H1 (cell line): ENCODE measurements around the gene EPB41L1. TPM values are rescaled to one million over a fixed set of nuclear protein-coding genes. Genes with fewer than 3 reads are reported as not detected.

Experiments
- CTCF ChIA-PET: fragments of 300-600 bp; sonication (Branson Sonifier 250); formaldehyde crosslinking; loops from one replicate; lab custom pipeline; 2021; ENCODE audit not compliant: partially characterized antibody; lab: Charles Lee
- POLR2A ChIA-PET: fragments of 300-600 bp; sonication (Branson Sonifier 250); formaldehyde crosslinking; loops from one replicate; lab custom pipeline; 2021; ENCODE audit warnings: inconsistent platforms; ENCODE audit not compliant: partially characterized antibody; lab: Charles Lee
- DNase-seq, 2 experiments: peaks; one replicate each; pipeline versions ENCODE4 v3.0.0 to v3.0.0-alpha.2; 2010 to 2022; ENCODE audit warnings: low spot score in 2 of 2, low read depth in 1 of 2, mixed read lengths in 1 of 2
- FAIRE-seq: peaks from 2 replicates; lab custom pipeline; 2011; peaks lifted over from hg19 to GRCh38; lab: Jason Lieb, UNC
- H2AFZ ChIP-seq: 2 replicates; pipeline ENCODE4 v1.8.1; 2012; ENCODE audit warnings: low read length, inconsistent platforms
- H2AK5ac ChIP-seq: 2 replicates; pipeline ENCODE4 v1.6.1; 2013; ENCODE audit warnings: low read depth, low read length
- H2BK120ac ChIP-seq: replicated peaks from 2 replicates; pipeline ENCODE3; 2013; ENCODE audit warnings: low read depth, low read length, inconsistent platforms
- H2BK12ac ChIP-seq: 2 replicates; pipeline ENCODE4 v1.6.1; 2013; ENCODE audit warnings: low read depth, low read length
- H2BK15ac ChIP-seq: 2 replicates; pipeline ENCODE4 v1.6.1; 2013; ENCODE audit warnings: low read length
- H2BK20ac ChIP-seq: 2 replicates; pipeline ENCODE4 v1.6.1; 2013; ENCODE audit warnings: low read length
- H2BK5ac ChIP-seq: 2 replicates; pipeline ENCODE4 v1.6.1; 2013; ENCODE audit warnings: low read depth, low read length
- H3K14ac ChIP-seq: 2 replicates; pipeline ENCODE4 v1.6.1; 2013; ENCODE audit warnings: inconsistent platforms; ENCODE audit not compliant: insufficient read length
- H3K18ac ChIP-seq: 2 replicates; pipeline ENCODE4 v1.6.1; 2013; ENCODE audit warnings: low read length; ENCODE audit errors: extremely low read depth
- H3K23ac ChIP-seq: 2 replicates; pipeline ENCODE4 v1.6.1; 2013; ENCODE audit warnings: inconsistent platforms; ENCODE audit not compliant: insufficient read length
- H3K23me2 ChIP-seq: 2 replicates; pipeline ENCODE4 v1.6.1; 2013; ENCODE audit warnings: low read depth, low read length
- H3K27ac ChIP-seq: 2 replicates; pipeline ENCODE4 v1.6.1; 2011; ENCODE audit warnings: low read depth, low read length, inconsistent platforms
- H3K27me3 ChIP-seq, 4 experiments: replicated peaks in 1 of 4; 1 replicate in 1 of 4; 2 replicates in 3 of 4; pipeline versions ENCODE4 v1.6.1 to v1.8.1; 2011 to 2013; ENCODE audit warnings: low read length in 3 of 4, mild to moderate bottlenecking in 3 of 4, inconsistent platforms in 2 of 4, mixed read lengths in 2 of 4, moderate library complexity in 1 of 4; ENCODE audit not compliant: control insufficient read depth in 3 of 4, insufficient read depth in 3 of 4; ENCODE audit errors: extremely low read depth in 1 of 4
- H3K36me3 ChIP-seq, 4 experiments: 2 replicates each; pipeline versions ENCODE4 v1.6.1 to v1.8.1; 2011 to 2013; ENCODE audit warnings: mild to moderate bottlenecking in 4 of 4, low read length in 3 of 4, moderate library complexity in 2 of 4, control low read depth in 1 of 4, inconsistent platforms in 1 of 4; ENCODE audit not compliant: insufficient read depth in 4 of 4, control insufficient read depth in 2 of 4
- H3K4ac ChIP-seq: replicated peaks from 2 replicates; pipeline ENCODE3; 2013; ENCODE audit warnings: low read length, low read depth, mixed read lengths, inconsistent platforms; ENCODE audit not compliant: insufficient read length
- H3K4me1 ChIP-seq, 4 experiments: replicated peaks in 1 of 4; 1 replicate in 1 of 4; 2 replicates in 3 of 4; pipeline versions ENCODE4 v1.6.1 to v1.8.1; 2011 to 2013; ENCODE audit warnings: low read length in 3 of 4, inconsistent platforms in 2 of 4, mixed read lengths in 1 of 4; ENCODE audit not compliant: insufficient read depth in 4 of 4, control insufficient read depth in 3 of 4
- H3K4me2 ChIP-seq, 2 experiments: 2 replicates each; pipeline versions ENCODE4 v1.6.1 to v1.8.1; 2011 to 2013; ENCODE audit warnings: low read depth in 2 of 2, low read length in 2 of 2, control low read depth in 1 of 2, inconsistent platforms in 1 of 2, mild to moderate bottlenecking in 1 of 2; ENCODE audit not compliant: insufficient read depth in 1 of 2
- H3K4me3 ChIP-seq, 4 experiments: fragments of 200-600, 300-600 bp in 1 of 4; sonication (generic), shearing (Covaris generic), sonication (Bioruptor Twin) in 1 of 4; 2 replicates each; pipeline versions ENCODE4 v1.5.1 to v1.8.1; 2011 to 2016; ENCODE audit warnings: low read length in 4 of 4, low read depth in 3 of 4, control low read depth in 2 of 4, inconsistent platforms in 2 of 4, mild to moderate bottlenecking in 2 of 4, mixed read lengths in 1 of 4, moderate library complexity in 1 of 4; ENCODE audit not compliant: insufficient read depth in 2 of 4; ENCODE audit errors: extremely low read depth in 1 of 4
- H3K56ac ChIP-seq: replicated peaks from 2 replicates; pipeline ENCODE3; 2013; ENCODE audit warnings: low read depth, mild to moderate bottlenecking, mixed read lengths, low read length, inconsistent platforms; ENCODE audit not compliant: insufficient read length
- H3K79me1 ChIP-seq: 2 replicates; pipeline ENCODE4 v1.6.1; 2013; ENCODE audit warnings: low read depth, low read length, control low read depth
- H3K79me2 ChIP-seq, 2 experiments: 2 replicates each; pipeline versions ENCODE4 v1.6.1 to v1.8.1; 2012 to 2013; ENCODE audit warnings: low read length in 2 of 2, mild to moderate bottlenecking in 2 of 2, inconsistent platforms in 1 of 2; ENCODE audit not compliant: insufficient read depth in 2 of 2, control insufficient read depth in 1 of 2
- H3K9ac ChIP-seq, 4 experiments: replicated peaks in 1 of 4; 1 replicate in 1 of 4; 2 replicates in 3 of 4; pipeline versions ENCODE4 v1.6.1 to v1.8.1; 2011 to 2013; ENCODE audit warnings: low read depth in 3 of 4, low read length in 3 of 4, control low read depth in 2 of 4, mild to moderate bottlenecking in 2 of 4, moderate library complexity in 2 of 4, inconsistent platforms in 1 of 4; ENCODE audit errors: extremely low read depth in 1 of 4
- H3K9me3 ChIP-seq, 2 experiments: 2 replicates each; pipeline versions ENCODE4 v1.6.1 to v1.8.1; 2012 to 2013; ENCODE audit warnings: mild to moderate bottlenecking in 2 of 2, moderate library complexity in 2 of 2, control low read depth in 1 of 2, inconsistent platforms in 1 of 2, low read depth in 1 of 2, low read length in 1 of 2, mixed read lengths in 1 of 2; ENCODE audit not compliant: insufficient read depth in 2 of 2
- H4K20me1 ChIP-seq, 2 experiments: replicated peaks in 1 of 2; 2 replicates each; pipeline versions ENCODE3 to v1.8.1; 2011 to 2013; ENCODE audit warnings: inconsistent platforms in 2 of 2, low read length in 2 of 2, mild to moderate bottlenecking in 1 of 2; ENCODE audit not compliant: insufficient read depth in 2 of 2, control insufficient read depth in 1 of 2
- H4K5ac ChIP-seq: 2 replicates; pipeline ENCODE4 v1.6.1; 2013; ENCODE audit warnings: low read length, low read depth, mixed read lengths, inconsistent platforms; ENCODE audit not compliant: insufficient read length
- H4K8ac ChIP-seq: 2 replicates; pipeline ENCODE4 v1.8.0; 2013; ENCODE audit warnings: mild to moderate bottlenecking, moderate library complexity, low read length, inconsistent platforms; ENCODE audit not compliant: insufficient read depth; ENCODE audit errors: extremely low read depth
- H4K91ac ChIP-seq: replicated peaks from 2 replicates; pipeline ENCODE3; 2013; ENCODE audit warnings: low read length, mixed read lengths, inconsistent platforms; ENCODE audit not compliant: insufficient read length
- EZH2 ChIP-seq: fragments of 200-600 bp; sonication (generic); IDR thresholded peaks from 2 replicates; pipeline ENCODE4 v1.7.1; 2012; ENCODE audit warnings: low read depth, mild to moderate bottlenecking, moderate library complexity, low read length, inconsistent platforms; ENCODE audit not compliant: severe bottlenecking
- HDAC6 ChIP-seq: IDR thresholded peaks from one replicate; pipeline ENCODE4 v1.7.1; 2012; ENCODE audit warnings: low read depth, mild to moderate bottlenecking, inconsistent platforms, low read length, moderate library complexity
- KDM4A ChIP-seq: IDR thresholded peaks from one replicate; pipeline ENCODE4 v1.7.1; 2012; ENCODE audit warnings: low read depth, mild to moderate bottlenecking, moderate library complexity, low read length, inconsistent platforms; ENCODE audit not compliant: severe bottlenecking
- MAX ChIP-seq: IDR thresholded peaks from 2 replicates; pipeline ENCODE4 v1.6.1; 2012; ENCODE audit warnings: inconsistent platforms
- TEAD4 ChIP-seq: IDR thresholded peaks from 2 replicates; pipeline ENCODE4 v1.6.1; 2012; ENCODE audit warnings: low read depth, low read length, inconsistent platforms, mixed read lengths
- WGBS, 2 experiments: shearing (Covaris generic) in 1 of 2; methylation state at CpG; one replicate each; pipeline versions ENCODE4 v1.1.6 to v1.1.7; 2013 to 2015; ENCODE audit warnings: low lambda C conversion rate in 2 of 2, mixed read lengths in 2 of 2, inconsistent platforms in 1 of 2, low coverage in 1 of 2, missing lambda C conversion rate in 1 of 2; ENCODE audit not compliant: insufficient replicate concordance in 2 of 2, insufficient coverage in 1 of 2, insufficient read length in 1 of 2; ENCODE audit errors: extremely low coverage in 1 of 2, missing lambda C conversion rate in 1 of 2; 5-methylcytosine and 5-hydroxymethylcytosine counted together
- polyA plus RNA-seq, 7 experiments: library from polyadenylated mRNA; depleted of rRNA in 3 of 7; stranded (reverse) in 5 of 7; unstranded in 2 of 7; fragments of >200 nt in 5 of 7; fragments of 200-250 nt in 2 of 7; gene quantifications; 1 replicate in 5 of 7; 2 replicates in 1 of 7; 4 replicates in 1 of 7; pipeline versions ENCODE4 v1.2.1 to v1.2.3, GENCODE V29; 2011 to 2013; ENCODE audit warnings: missing spikeins in 2 of 7, mixed read lengths in 2 of 7
- total RNA-seq: library from RNA; stranded (reverse); fragmentation: NEBNext Ultra II Directional; extraction: Animal tissue kit (Norgen Biotek cat#: 25700); gene quantifications from 2 replicates; pipeline ENCODE4 v1.2.1, GENCODE V29; 2021

Gene EPB41L1
- total and polyA plus RNA-seq, 2 of the 8 experiments (the other 6 are each of a cell fraction or from before 2014, with no cell fraction given) = 14.8 to 36.0 TPM

DNA sequence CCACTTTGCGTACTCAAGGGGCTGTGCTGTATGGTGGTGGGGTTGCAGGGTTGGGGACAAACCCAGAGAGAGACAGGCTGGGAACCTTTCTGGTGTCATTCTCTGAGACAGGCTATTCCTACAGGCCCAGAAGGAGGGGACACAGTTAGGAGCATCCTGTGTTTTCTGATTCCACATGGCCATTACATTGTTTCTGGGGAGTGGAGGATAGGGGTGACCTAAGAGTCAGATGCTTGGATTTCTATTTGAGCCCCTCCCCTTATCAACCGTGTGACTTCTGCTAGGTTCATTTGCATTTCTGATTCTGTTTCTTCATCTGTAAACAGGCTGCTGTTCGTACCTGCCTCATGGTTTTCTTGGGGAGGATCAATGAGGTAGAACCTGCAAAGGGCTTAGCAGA is 29.4 kb upstream of the EPB41L1 start:
- no peak overlapping the region for H3K9ac ChIP-seq
- H4K91ac ChIP-seq = no peak overlapping the region
- CTCF ChIA-PET = interaction anchor here (1.2 to 3.9 kb wide), 3 partner anchors 13 to 134 kb away, joined by 3 to 29 read pairs (median 9); no protein-coding TSS in a partner anchor

More for the DNA sequence above, 29.4 kb upstream of the EPB41L1 start:
- H3K27me3 ChIP-seq = no peaks in the 10 kb centered on the region
- no peak overlapping the region for H4K5ac ChIP-seq
- no peak overlapping the region for H3K23ac ChIP-seq
- H2BK5ac ChIP-seq = no peak overlapping the region
- FAIRE-seq (no peak), DNase-seq (no peak)
- H3K9me3 ChIP-seq = no peaks in the 10 kb centered on the region
- H3K4me3 ChIP-seq = no peak overlapping the region
- peaks cover 0 to 8% (median 4%) of the 10 kb centered on the region in 4 experiments; a peak in 5 of 7 replicates for H3K4me1 ChIP-seq
- H3K36me3 ChIP-seq = no peaks in the 10 kb centered on the region
- H2BK12ac ChIP-seq = no peak overlapping the region
- H4K8ac ChIP-seq = no peak overlapping the region
- no peak overlapping the region for H3K14ac ChIP-seq
- no peaks in the 10 kb centered on the region for H3K23me2 ChIP-seq
- no peak overlapping the region for H3K4me2 ChIP-seq
- no peak overlapping the region for H2BK15ac ChIP-seq
- POLR2A ChIA-PET = interaction anchor here (0.6 kb wide), 1 partner anchor 36 kb away, joined by 3 read pairs; no protein-coding TSS in a partner anchor
- H2BK20ac ChIP-seq = no peak overlapping the region
- 74% methylated on average over 3 of the region's 3 CpGs; no CpG with 5 or more reads in 1 of the 2 experiments for WGBS, 2 experiments
- peaks cover 0 to 3% of the 10 kb centered on the region in 2 experiments for H4K20me1 ChIP-seq
- H3K79me1 ChIP-seq = no peaks in the 10 kb centered on the region
- no peak overlapping the region for H3K27ac ChIP-seq
- H3K18ac ChIP-seq = no peak overlapping the region
- no peak for TF ChIP-seq EZH2
- no peak for TF ChIP-seq TEAD4
- no peak for TF ChIP-seq HDAC6
- no peak for TF ChIP-seq KDM4A
- TF ChIP-seq MAX = no peak
- no peak overlapping the region for H2BK120ac ChIP-seq
- no peak overlapping the region for H2AK5ac ChIP-seq
- no peak overlapping the region for H2AFZ ChIP-seq
- no peaks in the 10 kb centered on the region for H3K79me2 ChIP-seq
- no peak overlapping the region for H3K56ac ChIP-seq
- no peak overlapping the region for H3K4ac ChIP-seq
